ENCODE data around the gene HNRNPAB.

DNA sequence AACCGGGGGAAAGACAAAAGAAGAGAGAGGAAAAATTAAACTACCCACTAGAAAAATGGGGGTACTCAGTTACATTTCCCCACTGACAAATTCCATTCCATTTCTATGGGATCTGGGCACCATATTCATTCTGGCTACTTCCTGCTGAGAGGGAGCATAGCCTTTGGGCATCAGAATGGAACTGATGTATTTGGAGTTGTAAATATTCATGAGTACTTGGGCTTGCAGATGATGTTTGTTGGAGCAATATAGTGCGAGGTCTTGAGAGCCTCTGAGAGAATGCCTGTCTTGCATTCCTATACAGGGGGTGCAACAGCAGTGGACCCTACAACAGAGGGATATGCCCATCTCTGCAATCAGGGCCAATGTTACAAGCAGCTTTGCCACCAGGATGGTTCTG lies 33.9 kb upstream of the HNRNPAB start:
- TF ChIP-seq, protein P1, sequence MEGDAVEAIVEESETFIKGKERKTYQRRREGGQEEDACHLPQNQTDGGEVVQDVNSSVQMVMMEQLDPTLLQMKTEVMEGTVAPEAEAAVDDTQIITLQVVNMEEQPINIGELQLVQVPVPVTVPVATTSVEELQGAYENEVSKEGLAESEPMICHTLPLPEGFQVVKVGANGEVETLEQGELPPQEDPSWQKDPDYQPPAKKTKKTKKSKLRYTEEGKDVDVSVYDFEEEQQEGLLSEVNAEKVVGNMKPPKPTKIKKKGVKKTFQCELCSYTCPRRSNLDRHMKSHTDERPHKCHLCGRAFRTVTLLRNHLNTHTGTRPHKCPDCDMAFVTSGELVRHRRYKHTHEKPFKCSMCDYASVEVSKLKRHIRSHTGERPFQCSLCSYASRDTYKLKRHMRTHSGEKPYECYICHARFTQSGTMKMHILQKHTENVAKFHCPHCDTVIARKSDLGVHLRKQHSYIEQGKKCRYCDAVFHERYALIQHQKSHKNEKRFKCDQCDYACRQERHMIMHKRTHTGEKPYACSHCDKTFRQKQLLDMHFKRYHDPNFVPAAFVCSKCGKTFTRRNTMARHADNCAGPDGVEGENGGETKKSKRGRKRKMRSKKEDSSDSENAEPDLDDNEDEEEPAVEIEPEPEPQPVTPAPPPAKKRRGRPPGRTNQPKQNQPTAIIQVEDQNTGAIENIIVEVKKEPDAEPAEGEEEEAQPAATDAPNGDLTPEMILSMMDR (IDR thresholded peaks at IDR 0.05) = no peak
- no peak for TF ChIP-seq POLR2AphosphoS5 (IDR thresholded peaks at IDR 0.05)
- TF ChIP-seq EP300 (IDR thresholded peaks at IDR 0.05) = no peak
